Mononuclear cell (primary cell): ENCODE measurements around the gene ALG14. TPM values are rescaled to one million over a fixed set of nuclear protein-coding genes. Genes with fewer than 3 reads are reported as not detected.
"Not testable (repeated sequence)": the region's sequence is repeated elsewhere in the genome, so short reads cannot be mapped to it uniquely, and the experiment has no call there.

ENCODE experiments used
- H3K27me3 ChIP-seq: 2 replicates; pipeline ENCODE4 v1.6.0; 2011; ENCODE audit warnings: low read length, control low read depth; ENCODE audit not compliant: insufficient read depth
- H3K4me1 ChIP-seq: 2 replicates; pipeline ENCODE4 v1.5.1; 2011; ENCODE audit warnings: mild to moderate bottlenecking, low read length, control low read depth; ENCODE audit not compliant: insufficient read depth
- H3K4me3 ChIP-seq: 2 replicates; pipeline ENCODE4 v1.5.1; 2011; ENCODE audit warnings: mild to moderate bottlenecking, low read length, moderate library complexity
- H3K9me3 ChIP-seq: 2 replicates; pipeline ENCODE4 v1.5.1; 2011; ENCODE audit warnings: low read depth, mild to moderate bottlenecking, control low read depth, low read length
- total RNA-seq: library from RNA; depleted of rRNA; stranded (reverse); fragments of >200 nt; gene quantifications from one replicate; pipeline ENCODE4 v1.2.3, GENCODE V29; 2012

ALG14 gene
- total RNA-seq, 1 donor = 0.21 TPM

GRCh38 chr1:95040032-95040525 is 32.7 kb downstream of the ALG14 start:
- Histone ChIP-seq H3K4me3 (no peak overlapping the region), H3K27me3 (no peaks in the 10 kb centered on the region), H3K9me3 (no peaks in the 10 kb centered on the region), H3K4me1 (peaks cover 10% of the 10 kb centered on the region)

- no peak overlapping the region for H3K4me3 ChIP-seq
- H3K9me3 ChIP-seq = no peaks in the 10 kb centered on the region
- no peaks in the 10 kb centered on the region for H3K27me3 ChIP-seq
- H3K4me1 ChIP-seq = peaks cover 10% of the 10 kb centered on the region
Observed at GRCh38 chr1:95039360-95040031, 33.3 kb downstream of the ALG14 start.

- Histone ChIP-seq H3K27me3 (no peaks in the 10 kb centered on the region), H3K4me1 (peaks cover 10% of the 10 kb centered on the region), H3K9me3 (no peaks in the 10 kb centered on the region), H3K4me3 (no peak overlapping the region)
Observed at GRCh38 chr1:95035536-95035935, 37.2 kb downstream of the ALG14 start.

- Histone ChIP-seq H3K4me3 (no peak overlapping the region), H3K27me3 (no peaks in the 10 kb centered on the region), H3K9me3 (no peaks in the 10 kb centered on the region), H3K4me1 (peaks cover 10% of the 10 kb centered on the region)
Observed at GRCh38 chr1:95034506-95034905, 38.2 kb downstream of the ALG14 start.

GRCh38 chr1:95033843-95034242 is 38.9 kb downstream of the ALG14 start:
- no peaks in the 10 kb centered on the region for H3K9me3 ChIP-seq
- no peak overlapping the region for H3K4me3 ChIP-seq
- H3K27me3 ChIP-seq = no peaks in the 10 kb centered on the region
- H3K4me1 ChIP-seq = peaks cover 10% of the 10 kb centered on the region

GRCh38 chr1:95029532-95029931 is 43.2 kb downstream of the ALG14 start:
- no peak overlapping the region for H3K4me3 ChIP-seq
- H3K4me1 ChIP-seq = no peaks in the 10 kb centered on the region
- H3K9me3 ChIP-seq = no peaks in the 10 kb centered on the region
- no peaks in the 10 kb centered on the region for H3K27me3 ChIP-seq

- no peaks in the 10 kb centered on the region for H3K4me1 ChIP-seq
- no peaks in the 10 kb centered on the region for H3K9me3 ChIP-seq
- H3K27me3 ChIP-seq = no peaks in the 10 kb centered on the region
- H3K4me3 ChIP-seq = no peak overlapping the region
Observed at GRCh38 chr1:95028954-95029353, 43.8 kb downstream of the ALG14 start.

- no peak overlapping the region for H3K4me3 ChIP-seq
- H3K4me1 ChIP-seq = no peaks in the 10 kb centered on the region
- no peaks in the 10 kb centered on the region for H3K9me3 ChIP-seq
- H3K27me3 ChIP-seq = no peaks in the 10 kb centered on the region
Observed at GRCh38 chr1:95027046-95027445, 45.7 kb downstream of the ALG14 start.

- Histone ChIP-seq H3K9me3 (no peaks in the 10 kb centered on the region), H3K4me3 (no peak overlapping the region), H3K4me1 (no peaks in the 10 kb centered on the region), H3K27me3 (no peaks in the 10 kb centered on the region)
Observed at GRCh38 chr1:95023399-95024043, 49.2 kb downstream of the ALG14 start.

- H3K4me3 ChIP-seq = no peak overlapping the region
- no peaks in the 10 kb centered on the region for H3K27me3 ChIP-seq
- H3K4me1 ChIP-seq = no peaks in the 10 kb centered on the region
- H3K9me3 ChIP-seq = no peaks in the 10 kb centered on the region
Observed at GRCh38 chr1:95022644-95022926, 50.2 kb downstream of the ALG14 start.

- Histone ChIP-seq H3K9me3 (no peaks in the 10 kb centered on the region), H3K4me1 (no peaks in the 10 kb centered on the region), H3K4me3 (no peak overlapping the region), H3K27me3 (no peaks in the 10 kb centered on the region)
Observed at GRCh38 chr1:95021805-95022643, 50.7 kb downstream of the ALG14 start.

- H3K9me3 ChIP-seq = no peaks in the 10 kb centered on the region
- no peaks in the 10 kb centered on the region for H3K4me1 ChIP-seq
- H3K4me3 ChIP-seq = no peak overlapping the region
- H3K27me3 ChIP-seq = no peaks in the 10 kb centered on the region
Observed at GRCh38 chr1:95021119-95021518, 51.6 kb downstream of the ALG14 start.

- H3K4me1 ChIP-seq, H3K27me3 ChIP-seq, H3K4me3 ChIP-seq, H3K9me3 ChIP-seq: not testable (repeated sequence)
Observed at GRCh38 chr1:95019466-95019865, 53.3 kb downstream of the ALG14 start.

- Histone ChIP-seq H3K4me3 (no peak overlapping the region), H3K9me3 (no peaks in the 10 kb centered on the region), H3K27me3 (no peaks in the 10 kb centered on the region), H3K4me1 (no peaks in the 10 kb centered on the region)
Observed at GRCh38 chr1:95018602-95019369, 54.0 kb downstream of the ALG14 start.

- Histone ChIP-seq H3K27me3 (no peaks in the 10 kb centered on the region), H3K4me1 (no peaks in the 10 kb centered on the region), H3K4me3 (no peak overlapping the region), H3K9me3 (no peaks in the 10 kb centered on the region)
Observed at GRCh38 chr1:95017775-95018174, 55.0 kb downstream of the ALG14 start.
